Osteocyte (in vitro differentiated cells): ENCODE measurements around the gene NCBP1. TPM values are rescaled to one million over a fixed set of nuclear protein-coding genes. Genes with fewer than 3 reads are reported as not detected.

Experiments
- DNase-seq: peaks from one replicate; pipeline ENCODE4 v3.0.0; 2021; ENCODE audit warnings: mixed read lengths; ENCODE audit not compliant: unreplicated experiment; ENCODE audit errors: extremely low spot score
- H3K27ac Mint-ChIP-seq: one replicate; pipeline ENCODE4 v1.8.0; 2021; ENCODE audit warnings: mild to moderate bottlenecking, mixed read lengths; ENCODE audit not compliant: unreplicated experiment
- H3K27me3 Mint-ChIP-seq: one replicate; pipeline ENCODE4 v1.8.0; 2021; ENCODE audit warnings: mixed read lengths; ENCODE audit not compliant: unreplicated experiment
- H3K36me3 Mint-ChIP-seq: one replicate; pipeline ENCODE4 v1.8.0; 2021; ENCODE audit warnings: mixed read lengths; ENCODE audit not compliant: unreplicated experiment
- H3K4me1 Mint-ChIP-seq: one replicate; pipeline ENCODE4 v1.8.0; 2021; ENCODE audit warnings: mixed read lengths; ENCODE audit not compliant: unreplicated experiment
- H3K4me3 Mint-ChIP-seq: one replicate; pipeline ENCODE4 v1.8.0; 2021; ENCODE audit warnings: mild to moderate bottlenecking, moderate library complexity, mixed read lengths; ENCODE audit not compliant: unreplicated experiment
- H3K9me3 Mint-ChIP-seq: one replicate; pipeline ENCODE4 v1.8.0; 2021; ENCODE audit warnings: mixed read lengths; ENCODE audit not compliant: unreplicated experiment
- CTCF ChIP-seq: fragments of 200-600 bp; sonication (generic); IDR thresholded peaks from 2 replicates; pipeline ENCODE4 v1.5.0; 2021; ENCODE audit warnings: antibody characterized with exemption, mild to moderate bottlenecking, moderate library complexity
- total RNA-seq: library from RNA; stranded (reverse); gene quantifications from 2 replicates; pipeline ENCODE4 v1.2.1, GENCODE V29; 2021

Gene NCBP1
- total RNA-seq, 1 donor from 2014 or later = 42.2 TPM

DNA sequence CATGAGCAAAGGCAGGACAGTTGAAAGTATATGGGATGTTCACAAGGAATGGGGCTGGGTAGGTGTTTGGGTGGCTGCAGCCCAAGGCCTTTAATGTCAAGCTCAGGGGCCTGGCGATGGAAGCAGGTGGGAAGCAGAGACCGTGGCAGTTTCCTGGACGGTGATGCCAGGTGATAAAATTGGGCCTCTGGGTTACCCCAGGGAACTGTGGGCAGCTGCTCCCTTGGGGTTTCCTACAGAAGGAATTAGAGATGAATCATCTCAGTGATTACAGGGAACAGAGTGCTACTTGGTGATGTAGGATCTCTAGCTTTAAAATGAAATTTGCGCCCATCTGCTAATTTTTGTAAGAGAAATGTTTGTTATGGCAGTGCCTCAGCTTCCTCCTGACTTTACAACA is 39.7 kb upstream of the NCBP1 start:
- no peak for TF ChIP-seq CTCF
- no peak overlapping the region for H3K27ac Mint-ChIP-seq
- peak; percentile 38 for DNase-seq

GRCh38 chr9:97594381-97594921 is 39.2 kb upstream of the NCBP1 start:
- Mint-ChIP-seq H3K4me3 (no peak overlapping the region), H3K36me3 (no peaks in the 10 kb centered on the region), H3K27me3 (peaks cover 32% of the 10 kb centered on the region), H3K9me3 (no peaks in the 10 kb centered on the region), H3K27ac (no peak overlapping the region), H3K4me1 (peaks cover 4% of the 10 kb centered on the region)
- TF ChIP-seq CTCF = no peak
- DNase-seq = peak; percentile 81

More for the DNA sequence above, 39.7 kb upstream of the NCBP1 start:
- Mint-ChIP-seq H3K27me3 (peaks cover 32% of the 10 kb centered on the region), H3K36me3 (no peaks in the 10 kb centered on the region), H3K4me1 (peaks cover 4% of the 10 kb centered on the region), H3K9me3 (no peaks in the 10 kb centered on the region), H3K4me3 (no peak overlapping the region)

DNA sequence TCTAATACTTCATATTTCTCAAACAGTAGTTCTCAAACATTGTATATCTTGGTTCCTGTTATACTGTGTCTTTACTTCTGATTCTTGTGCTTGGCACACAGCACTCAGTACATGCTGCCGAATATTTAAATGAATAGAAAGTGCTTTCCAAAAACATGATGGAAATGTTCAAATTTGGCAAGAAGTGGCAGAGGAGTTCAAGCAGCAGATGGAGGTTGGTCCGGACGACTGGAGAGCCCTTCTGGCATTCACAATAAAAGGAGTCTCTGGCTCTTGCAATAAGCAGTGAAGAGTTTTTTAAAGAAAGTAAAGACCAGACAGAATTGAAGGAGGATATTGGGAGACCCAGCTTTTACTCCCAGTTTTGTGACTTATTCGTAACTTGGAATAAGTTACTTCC is 36.7 kb upstream of the NCBP1 start:
- Mint-ChIP-seq H3K36me3 (peaks cover 5% of the 10 kb centered on the region), H3K27ac (no peak overlapping the region), H3K4me3 (no peak overlapping the region), H3K27me3 (peaks cover 21% of the 10 kb centered on the region), H3K4me1 (peaks cover 4% of the 10 kb centered on the region), H3K9me3 (no peaks in the 10 kb centered on the region)
- no peak for DNase-seq
- no peak for TF ChIP-seq CTCF

DNA sequence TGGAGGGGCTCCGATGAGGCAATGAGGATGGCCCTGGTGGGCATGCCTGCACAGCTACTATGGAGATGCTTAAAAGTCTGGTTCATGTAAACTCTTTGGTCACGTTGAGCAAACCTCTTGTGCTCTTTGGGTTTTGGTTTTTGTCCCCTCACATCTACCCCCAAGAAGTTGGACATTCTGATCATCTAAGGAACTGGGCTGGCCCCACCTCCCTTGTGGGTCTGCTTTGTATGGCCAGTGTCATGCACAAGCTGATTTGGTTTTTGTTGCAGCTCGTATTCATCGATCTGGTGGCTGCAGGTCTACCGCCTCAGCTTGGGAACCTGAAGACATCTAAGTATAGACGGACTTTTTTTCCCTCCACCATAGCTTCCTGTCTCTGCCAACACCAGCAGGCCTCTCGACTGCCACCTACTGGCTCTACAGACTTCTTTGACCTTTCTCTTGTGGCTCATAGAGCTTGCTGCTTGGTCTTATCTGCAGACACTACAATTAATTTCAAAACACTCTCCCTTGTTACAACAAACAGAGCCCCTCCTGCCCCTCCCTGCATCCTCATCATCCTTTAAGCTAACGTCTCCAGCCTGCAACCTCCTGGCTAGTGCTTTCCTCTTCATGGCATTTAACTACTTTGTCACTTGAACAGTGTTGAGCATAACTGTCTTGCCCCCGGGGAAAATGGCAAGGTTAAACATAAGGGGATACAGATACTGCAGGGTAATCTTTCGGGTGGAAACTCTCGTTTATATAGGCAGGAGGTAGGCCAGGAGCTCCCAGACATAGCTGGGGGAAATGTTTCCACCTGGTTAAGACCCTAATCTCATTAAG is 34.9 kb upstream of the NCBP1 start:
- H3K4me3 Mint-ChIP-seq = no peak overlapping the region
- peaks cover 7% of the 10 kb centered on the region for H3K27me3 Mint-ChIP-seq
- peak; percentile 83 for TF ChIP-seq CTCF
- H3K9me3 Mint-ChIP-seq = no peaks in the 10 kb centered on the region
- H3K36me3 Mint-ChIP-seq = peaks cover 17% of the 10 kb centered on the region
- H3K27ac Mint-ChIP-seq = no peak overlapping the region
- peaks cover 4% of the 10 kb centered on the region for H3K4me1 Mint-ChIP-seq
- peak; percentile 85 for DNase-seq

DNA sequence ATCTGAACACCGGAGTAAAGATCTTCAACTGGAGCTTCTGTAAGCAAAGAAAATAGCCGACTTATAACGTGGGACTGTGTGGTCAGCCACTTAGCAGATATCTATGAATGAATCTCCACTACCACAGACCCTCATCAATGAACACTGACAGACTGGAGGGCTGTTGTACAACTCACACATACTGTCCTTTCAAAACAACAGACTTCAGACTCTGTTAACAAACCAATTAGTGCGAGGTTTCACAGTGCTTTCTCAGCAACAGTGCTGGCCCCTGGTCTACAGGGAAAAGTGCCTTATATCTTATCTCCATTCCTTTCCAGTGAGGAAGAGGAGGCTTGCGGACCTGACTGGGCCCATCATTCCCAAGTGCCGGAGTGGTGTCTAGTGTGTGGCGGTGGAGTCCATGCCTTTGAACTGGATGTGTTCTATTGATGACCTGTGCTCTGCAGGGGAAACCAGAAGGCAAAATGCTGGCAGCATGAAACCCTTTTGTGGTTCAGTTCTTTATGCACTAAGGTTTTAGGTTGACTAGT is 34.2 kb upstream of the NCBP1 start:
- H3K4me3 Mint-ChIP-seq = no peak overlapping the region
- H3K27me3 Mint-ChIP-seq = peaks cover 5% of the 10 kb centered on the region

More for the DNA sequence above, 34.2 kb upstream of the NCBP1 start:
- no peak overlapping the region for H3K27ac Mint-ChIP-seq
- peaks cover 4% of the 10 kb centered on the region for H3K4me1 Mint-ChIP-seq
- no peaks in the 10 kb centered on the region for H3K9me3 Mint-ChIP-seq
- TF ChIP-seq CTCF = no peak
- peak; percentile 54 for DNase-seq
- peaks cover 17% of the 10 kb centered on the region for H3K36me3 Mint-ChIP-seq
